Liver (tissue), 3 donors: ENCODE measurements around the gene IWS1.

Source experiments
- ATF3 ChIP-seq: IDR thresholded peaks from 2 replicates; pipeline ENCODE4 v1.6.1; 2016; ENCODE audit warnings: antibody characterized with exemption
- CTCF ChIP-seq: fragments of 150-350 bp; IDR thresholded peaks from 2 replicates; pipeline ENCODE4 v1.5.1; 2017; ENCODE audit warnings: improper control_type of control experiment, low read depth, low read length; ENCODE audit not compliant: missing input control
- JUND ChIP-seq, 2 donors: IDR thresholded peaks; 2 replicates each; pipeline ENCODE4 v1.6.1; 2016; ENCODE audit warnings: antibody characterized with exemption in 2 of 2
- RAD21 ChIP-seq, 2 donors: IDR thresholded peaks; 2 replicates each; pipeline ENCODE4 v1.6.1; 2016; ENCODE audit warnings: antibody characterized with exemption in 2 of 2, mild to moderate bottlenecking in 2 of 2
- SP1 ChIP-seq: IDR thresholded peaks from 2 replicates; pipeline ENCODE4 v1.6.1; 2018; ENCODE audit warnings: antibody characterized with exemption, mild to moderate bottlenecking
- TAF1 ChIP-seq: conservative IDR thresholded peaks from 2 replicates; pipeline ENCODE4 v1.6.1; 2016; ENCODE audit warnings: antibody characterized with exemption, mild to moderate bottlenecking
- donor health status: healthy.
- donor health status: healthy.

DNA sequence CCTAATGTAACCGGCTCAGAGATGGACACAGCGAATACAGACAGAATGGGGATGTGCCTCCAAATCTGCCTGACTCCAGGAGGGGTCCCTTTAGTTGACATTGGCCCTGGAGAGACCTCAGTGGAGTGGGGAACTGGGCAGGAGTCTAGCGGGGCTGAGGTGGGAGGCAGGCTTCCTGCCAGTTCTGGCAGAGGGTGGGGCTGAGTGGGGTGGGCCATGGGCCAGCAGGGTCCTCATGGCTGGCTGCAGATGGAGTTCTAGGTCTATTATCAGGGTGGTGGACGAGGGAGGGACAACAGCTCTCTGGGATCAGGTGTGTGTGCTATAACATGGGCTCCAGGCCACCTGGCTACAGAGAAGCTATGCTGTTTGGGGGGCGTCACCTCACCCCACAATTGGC lies 86.9 kb downstream of the IWS1 start:
- no peak for TF ChIP-seq CTCF
- TF ChIP-seq TAF1, result no peak
- no peak for TF ChIP-seq JUND (IDR thresholded peaks at IDR 0.05)
- TF ChIP-seq RAD21 (IDR thresholded peaks at IDR 0.05), result no peak
- no peak for TF ChIP-seq SP1
- no peak for TF ChIP-seq ATF3
